Esophagus muscularis mucosa (tissue), 4 donors: Measurements from ENCODE around the gene FBXO31.

Source experiments
- CTCF ChIP-seq, 3 experiments: fragments of 200-600 bp in 2 of 3; fragments of 450-650 bp in 1 of 3; sonication (generic) in 2 of 3; IDR thresholded peaks; one replicate each; pipeline ENCODE4 v1.5.1; 2017 to 2019; ENCODE audit warnings: antibody characterized with exemption in 3 of 3, mild to moderate bottlenecking in 2 of 3, moderate library complexity in 1 of 3
- EP300 ChIP-seq: sonication (generic); formaldehyde crosslinking; IDR thresholded peaks from one replicate; pipeline ENCODE4 v1.6.1; 2017; ENCODE audit warnings: antibody characterized with exemption
- POLR2A ChIP-seq: fragments of 450-650 bp; IDR thresholded peaks from one replicate; pipeline ENCODE4 v1.6.1; 2017; ENCODE audit warnings: antibody characterized with exemption, moderate library complexity, mild to moderate bottlenecking, low read depth
- POLR2AphosphoS5 ChIP-seq, 2 donors: sonication (generic); formaldehyde crosslinking; IDR thresholded peaks; one replicate each; pipeline ENCODE4 v1.6.1; 2017; ENCODE audit warnings: antibody characterized with exemption in 2 of 2

- no peak for TF ChIP-seq POLR2A
- no peak for TF ChIP-seq CTCF (IDR thresholded peaks at IDR 0.05)
- TF ChIP-seq EP300, result no peak
- no peak for TF ChIP-seq POLR2AphosphoS5 (IDR thresholded peaks at IDR 0.05)
These were observed 34.6 kb upstream of the FBXO31 start for GRCh38 chr16:87418216-87418615.
